ENCODE data around the gene PAK6.

The PAK6 gene

GRCh38 chr15:40287505-40287904 lies 48.6 kb downstream of the PAK6 start:
- in situ Hi-C loops (cut with MboI; ENCODE audit: low sequenced_read_pairs, unreplicated experiment) = no loop called here
- TF ChIP-seq CTCF (IDR thresholded peaks at IDR 0.05; ENCODE audit: borderline replicate concordance, control extremely low read depth, extremely low read depth, insufficient read depth, missing control alignments) = no peak

GRCh38 chr15:40287968-40288367 lies 49.1 kb downstream of the PAK6 start:
- no peak for DNase-seq (ENCODE audit: low spot score)
- in situ Hi-C loops (cut with MboI; ENCODE audit: low sequenced_read_pairs, unreplicated experiment) = no loop called here
- no peak for TF ChIP-seq CTCF (IDR thresholded peaks at IDR 0.05; ENCODE audit: borderline replicate concordance, control extremely low read depth, extremely low read depth, insufficient read depth, missing control alignments)

More at GRCh38 chr15:40287505-40287904, 48.6 kb downstream of the PAK6 start:
- DNase-seq (ENCODE audit: low spot score) = no peak

- DNase-seq (ENCODE audit: low spot score) = no peak
- TF ChIP-seq CTCF (IDR thresholded peaks at IDR 0.05; ENCODE audit: borderline replicate concordance, control extremely low read depth, extremely low read depth, insufficient read depth, missing control alignments) = no peak
- in situ Hi-C loops (cut with MboI; ENCODE audit: low sequenced_read_pairs, unreplicated experiment) = no loop called here
Observed at GRCh38 chr15:40289140-40289775, 50.4 kb downstream of the PAK6 start.

GRCh38 chr15:40290545-40290917 lies 51.7 kb downstream of the PAK6 start:
- no peak for TF ChIP-seq CTCF (IDR thresholded peaks at IDR 0.05; ENCODE audit: borderline replicate concordance, control extremely low read depth, extremely low read depth, insufficient read depth, missing control alignments)
- in situ Hi-C loops (cut with MboI; ENCODE audit: low sequenced_read_pairs, unreplicated experiment) = no loop called here

GRCh38 chr15:40290918-40291574 lies 52.2 kb downstream of the PAK6 start:
- in situ Hi-C loops (cut with MboI; ENCODE audit: low sequenced_read_pairs, unreplicated experiment) = no loop called here
- no peak for DNase-seq (ENCODE audit: low spot score)
- no peak for TF ChIP-seq CTCF (IDR thresholded peaks at IDR 0.05; ENCODE audit: borderline replicate concordance, control extremely low read depth, extremely low read depth, insufficient read depth, missing control alignments)

More at GRCh38 chr15:40290545-40290917, 51.7 kb downstream of the PAK6 start:
- DNase-seq (ENCODE audit: low spot score) = no peak

GRCh38 chr15:40292246-40292645 lies 53.4 kb downstream of the PAK6 start:
- in situ Hi-C loops (cut with MboI; ENCODE audit: low sequenced_read_pairs, unreplicated experiment) = no loop called here
- no peak for TF ChIP-seq CTCF (IDR thresholded peaks at IDR 0.05; ENCODE audit: borderline replicate concordance, control extremely low read depth, extremely low read depth, insufficient read depth, missing control alignments)
- no peak for DNase-seq (ENCODE audit: low spot score)
